C4-2B (cell line): ENCODE data around the gene RPS26.

Source experiments
- ZFX ChIP-seq: fragments of 450-650 bp; IDR thresholded peaks from 2 replicates; pipeline ENCODE4 v1.6.1; 2017
- TF ChIP-seq, protein P1 (sequence below): fragments of 450-650 bp; conservative IDR thresholded peaks from 2 replicates; pipeline ENCODE4 v1.5.1; 2017; ENCODE audit warnings: mild to moderate bottlenecking

DNA sequence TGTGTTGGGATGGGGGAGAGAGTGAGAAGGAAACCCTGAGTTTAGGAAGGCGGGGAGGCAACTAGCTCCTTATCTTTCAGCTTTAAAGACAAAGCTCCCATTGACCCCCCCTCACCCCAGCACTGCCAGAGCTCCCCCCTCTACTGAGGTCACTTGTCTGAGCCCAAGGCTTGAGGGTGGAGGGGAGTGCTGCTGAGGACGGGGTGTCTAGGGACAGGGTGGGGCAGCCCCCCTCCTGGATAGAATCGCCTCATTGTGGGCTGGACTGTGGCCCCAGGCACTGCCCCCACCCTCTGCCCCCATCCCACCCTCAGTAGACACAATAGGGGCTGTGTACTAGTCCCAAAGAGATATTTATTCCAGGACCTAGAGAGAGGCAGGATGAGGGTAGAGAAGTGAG is 41.2 kb downstream of the RPS26 start:
- TF ChIP-seq, protein P1, sequence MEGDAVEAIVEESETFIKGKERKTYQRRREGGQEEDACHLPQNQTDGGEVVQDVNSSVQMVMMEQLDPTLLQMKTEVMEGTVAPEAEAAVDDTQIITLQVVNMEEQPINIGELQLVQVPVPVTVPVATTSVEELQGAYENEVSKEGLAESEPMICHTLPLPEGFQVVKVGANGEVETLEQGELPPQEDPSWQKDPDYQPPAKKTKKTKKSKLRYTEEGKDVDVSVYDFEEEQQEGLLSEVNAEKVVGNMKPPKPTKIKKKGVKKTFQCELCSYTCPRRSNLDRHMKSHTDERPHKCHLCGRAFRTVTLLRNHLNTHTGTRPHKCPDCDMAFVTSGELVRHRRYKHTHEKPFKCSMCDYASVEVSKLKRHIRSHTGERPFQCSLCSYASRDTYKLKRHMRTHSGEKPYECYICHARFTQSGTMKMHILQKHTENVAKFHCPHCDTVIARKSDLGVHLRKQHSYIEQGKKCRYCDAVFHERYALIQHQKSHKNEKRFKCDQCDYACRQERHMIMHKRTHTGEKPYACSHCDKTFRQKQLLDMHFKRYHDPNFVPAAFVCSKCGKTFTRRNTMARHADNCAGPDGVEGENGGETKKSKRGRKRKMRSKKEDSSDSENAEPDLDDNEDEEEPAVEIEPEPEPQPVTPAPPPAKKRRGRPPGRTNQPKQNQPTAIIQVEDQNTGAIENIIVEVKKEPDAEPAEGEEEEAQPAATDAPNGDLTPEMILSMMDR = no peak
- no peak for TF ChIP-seq ZFX
